NCI-H524 treated with DMSO at 0.1 percent for 48 hours (cell line): ENCODE data around the gene ZDHHC18.
"Not testable (repeated sequence)": the region's sequence is repeated elsewhere in the genome, so short reads cannot be mapped to it uniquely, and the experiment has no call there.

Experiments
- DNase-seq: peaks from one replicate; lab custom pipeline; 2025; lab: John Stamatoyannopoulos, UW

Gene ZDHHC18

DNA sequence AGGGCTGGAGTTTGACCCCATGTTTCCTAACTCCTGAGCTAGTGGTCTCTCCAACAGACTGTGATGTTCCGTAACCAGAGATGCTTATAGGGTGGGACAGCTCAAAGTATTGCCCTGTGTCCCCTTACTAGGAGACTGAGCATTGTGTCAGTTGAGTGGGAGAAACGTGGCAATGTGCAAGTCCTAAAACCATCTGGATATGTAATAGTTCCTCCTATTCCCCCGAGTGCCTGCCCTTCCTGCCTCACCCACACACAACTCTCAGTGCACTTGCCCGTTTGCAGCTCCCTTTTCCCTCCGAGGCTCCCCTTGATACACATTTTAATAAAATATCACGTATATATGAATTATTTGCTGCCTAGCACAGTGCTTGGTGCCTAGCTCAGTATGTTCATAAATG lies 35.3 kb upstream of the ZDHHC18 start:
- no peak for DNase-seq

DNA sequence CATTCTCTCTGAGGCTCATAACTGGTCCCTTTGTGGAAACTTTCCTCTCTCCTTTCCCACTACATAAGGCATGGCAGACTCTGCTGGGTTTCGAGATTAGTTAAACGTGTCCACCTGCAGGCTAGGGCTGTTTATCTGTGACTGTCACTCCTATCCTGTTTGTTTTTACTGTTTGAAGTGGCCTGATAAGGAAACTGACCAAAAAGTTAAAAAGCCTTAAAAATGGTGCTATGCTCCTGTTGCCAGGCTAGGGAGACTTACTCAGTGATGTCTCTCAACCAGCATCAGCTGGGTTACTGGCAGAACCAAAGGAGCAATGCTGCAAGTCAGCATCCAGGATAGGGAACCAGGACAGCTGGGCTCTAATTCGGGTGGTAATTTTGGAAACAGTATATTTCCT lies 34.9 kb upstream of the ZDHHC18 start:
- DNase-seq: no peak

DNA sequence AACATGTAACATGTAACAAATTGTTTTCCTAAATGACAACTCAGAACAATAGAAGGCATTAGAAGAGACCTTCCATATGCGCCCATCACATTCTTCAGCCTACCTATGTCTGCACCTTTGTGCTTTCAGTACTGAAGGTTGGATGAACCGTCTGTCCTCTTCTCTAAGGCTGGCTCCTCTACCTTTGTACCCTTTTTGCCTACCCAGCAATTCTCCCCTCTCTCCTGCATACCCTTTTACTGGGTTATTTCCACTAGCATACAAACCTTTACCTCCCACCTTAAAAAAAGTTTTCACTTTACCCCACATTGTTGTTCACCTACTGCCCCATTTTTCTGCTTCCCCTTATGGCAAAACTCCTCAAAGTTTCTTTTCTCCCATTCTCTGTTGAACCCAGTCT lies 33.6 kb upstream of the ZDHHC18 start:
- no peak for DNase-seq

DNA sequence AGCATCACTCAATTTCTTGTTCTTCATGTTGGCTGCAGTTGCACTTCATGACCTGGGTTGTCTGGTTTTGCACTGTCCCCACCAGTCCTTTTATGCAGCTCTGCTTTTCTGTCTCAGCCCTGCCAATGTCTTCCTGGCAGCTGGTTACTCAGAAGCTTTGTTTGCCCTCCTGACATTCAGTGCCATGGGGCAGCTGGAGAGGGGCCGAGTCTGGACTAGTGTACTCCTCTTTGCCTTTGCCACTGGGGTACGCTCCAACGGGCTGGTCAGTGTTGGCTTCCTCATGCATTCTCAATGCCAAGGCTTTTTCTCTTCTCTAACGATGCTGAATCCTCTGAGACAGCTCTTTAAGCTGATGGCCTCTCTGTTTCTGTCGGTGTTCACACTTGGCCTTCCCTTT lies 32.1 kb upstream of the ZDHHC18 start:
- DNase-seq: no peak

DNA sequence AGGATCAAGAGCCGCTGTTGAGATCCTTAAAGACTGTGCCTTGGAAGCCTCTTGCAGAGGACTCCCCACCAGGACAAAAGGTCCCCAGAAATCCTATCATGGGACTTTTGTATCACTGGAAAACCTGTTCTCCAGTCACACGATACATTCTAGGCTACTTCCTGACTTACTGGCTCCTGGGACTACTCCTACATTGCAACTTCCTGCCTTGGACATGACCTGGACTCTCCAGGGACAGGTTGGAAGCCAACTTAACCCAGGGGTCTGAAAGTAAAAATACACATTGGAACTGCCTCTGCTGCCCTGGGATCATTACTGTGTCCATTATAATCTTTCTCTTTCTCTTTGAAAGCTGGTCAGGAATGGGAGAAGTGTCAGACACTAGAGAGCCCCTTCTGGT lies 28.9 kb upstream of the ZDHHC18 start:
- DNase-seq: no peak

DNA sequence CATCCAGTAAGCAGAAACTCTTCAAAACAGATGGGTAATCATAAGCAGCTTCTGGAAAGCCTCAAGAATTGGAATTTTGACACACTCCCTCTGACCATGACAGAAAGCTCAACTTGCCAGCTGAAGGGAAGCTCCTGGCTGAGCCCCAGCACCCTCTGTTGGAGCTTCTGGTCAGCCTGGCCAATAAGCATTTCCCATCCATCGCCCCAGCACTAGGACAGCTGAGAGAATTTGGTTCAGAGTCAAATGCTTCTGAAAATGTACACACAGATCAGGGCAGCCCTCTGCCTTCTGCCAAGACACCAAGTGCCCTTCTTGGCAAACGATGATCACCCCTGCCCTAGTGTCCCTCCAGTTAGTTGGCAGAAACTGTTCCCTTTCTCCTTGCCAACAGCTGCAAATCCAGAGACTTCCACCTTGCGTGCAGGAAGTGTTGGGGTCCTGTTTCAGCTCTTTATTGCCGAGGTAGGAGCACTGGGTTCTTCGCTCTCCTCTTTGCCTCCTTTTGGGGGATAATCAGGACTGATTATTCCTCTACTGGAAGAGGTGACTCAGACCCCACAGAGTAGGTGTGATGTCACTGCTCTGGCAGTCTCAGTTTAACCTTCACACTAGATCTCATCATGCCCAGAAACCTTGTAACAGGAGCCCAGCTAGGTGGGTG lies 26.9 kb upstream of the ZDHHC18 start:
- DNase-seq: no peak

DNA sequence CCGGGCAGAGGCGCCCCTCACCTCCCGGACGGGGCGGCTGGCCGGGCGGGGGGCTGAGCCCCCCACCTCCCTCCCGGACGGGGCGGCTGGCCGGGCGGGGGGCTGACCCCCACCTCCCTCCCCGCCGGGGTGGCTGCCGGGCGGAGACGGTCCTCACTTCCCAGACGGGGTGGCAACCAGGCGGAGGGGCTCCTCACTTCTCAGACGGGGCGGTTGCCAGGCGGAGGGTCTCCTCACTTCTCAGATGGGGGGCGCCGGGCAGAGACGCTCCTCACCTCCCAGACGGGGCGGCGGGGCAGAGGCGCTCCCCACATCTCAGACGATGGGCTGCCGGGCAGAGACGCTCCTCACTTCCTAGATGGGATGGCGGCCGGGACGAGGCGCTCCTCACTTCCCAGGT lies 22.6 kb upstream of the ZDHHC18 start:
- not testable (repeated sequence) for DNase-seq

DNA sequence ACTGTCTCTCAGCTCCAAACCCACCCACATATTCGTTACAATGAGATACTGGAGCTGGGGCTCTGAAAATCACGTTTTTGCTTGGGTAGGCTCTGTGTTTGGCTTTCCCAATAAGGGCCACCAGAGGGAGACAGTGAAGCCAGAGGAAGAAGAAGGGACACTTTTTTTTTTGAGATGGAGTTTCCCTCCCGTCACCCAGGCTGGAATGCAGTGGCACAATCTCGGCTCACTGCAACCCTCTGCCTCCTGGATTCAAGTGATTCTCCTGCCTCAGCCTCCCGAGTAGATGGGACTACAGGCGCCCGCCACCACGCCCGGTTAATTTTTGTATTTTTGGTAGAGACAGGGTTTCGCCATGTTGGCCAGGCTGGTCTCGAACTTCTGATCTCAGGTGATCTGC lies 16.4 kb upstream of the ZDHHC18 start:
- not testable (repeated sequence) for DNase-seq

DNA sequence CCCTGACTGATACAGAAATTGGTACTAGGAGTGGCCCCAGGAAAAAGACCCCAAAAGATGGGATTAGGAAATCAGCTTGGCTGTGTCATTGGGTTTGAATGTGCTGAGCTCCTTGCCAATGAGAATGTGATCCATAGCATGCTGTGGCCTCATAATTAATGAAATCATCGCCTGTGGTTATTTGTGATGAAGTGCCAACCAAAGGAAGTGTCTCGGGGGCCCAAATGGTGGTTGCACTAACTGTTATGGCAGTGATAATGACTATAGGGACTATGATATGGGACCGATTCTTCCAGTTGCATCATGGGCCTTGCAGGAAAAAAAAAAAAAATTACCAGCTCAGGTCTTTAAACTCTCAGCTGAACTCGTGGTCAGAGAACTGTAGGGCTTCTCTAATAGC lies 15.4 kb upstream of the ZDHHC18 start:
- no peak for DNase-seq

DNA sequence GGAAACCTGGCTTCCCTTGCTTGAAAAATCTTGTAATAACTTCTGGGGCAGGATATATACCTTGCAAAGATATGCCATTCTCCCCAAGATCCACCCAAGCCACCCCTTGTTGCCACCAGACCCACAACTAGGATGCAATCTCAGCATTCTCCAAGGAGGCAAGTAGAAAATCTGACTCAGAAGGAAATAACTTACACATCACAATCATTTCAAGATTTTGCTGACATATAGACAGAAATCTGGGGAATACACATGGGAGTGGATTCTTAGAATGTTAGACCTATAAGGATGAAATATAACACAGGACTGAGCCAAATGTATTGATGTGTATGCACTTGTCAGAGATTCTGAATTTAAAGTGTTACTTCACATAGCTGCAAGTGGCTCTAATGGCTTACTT lies 14.8 kb upstream of the ZDHHC18 start:
- DNase-seq: no peak

DNA sequence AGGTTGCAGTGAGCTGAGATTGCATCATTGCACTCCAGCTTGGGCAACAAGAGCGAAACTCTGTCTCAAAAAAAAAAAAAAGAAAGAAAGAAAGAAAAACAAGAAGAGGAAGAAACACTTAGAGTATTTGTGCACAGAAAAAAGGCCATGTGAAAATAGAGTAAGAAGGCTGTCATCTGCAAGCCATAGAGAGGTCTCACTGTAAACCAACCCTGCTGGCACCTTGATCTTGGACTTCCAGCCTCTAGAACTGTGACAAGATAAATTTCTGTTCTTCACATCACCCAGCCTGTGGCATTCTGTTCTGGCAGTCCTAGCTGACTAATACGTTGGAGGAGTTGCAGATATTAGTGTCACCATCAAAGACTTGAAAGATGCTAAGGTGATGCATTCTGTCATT lies 12.1 kb upstream of the ZDHHC18 start:
- no peak for DNase-seq

DNA sequence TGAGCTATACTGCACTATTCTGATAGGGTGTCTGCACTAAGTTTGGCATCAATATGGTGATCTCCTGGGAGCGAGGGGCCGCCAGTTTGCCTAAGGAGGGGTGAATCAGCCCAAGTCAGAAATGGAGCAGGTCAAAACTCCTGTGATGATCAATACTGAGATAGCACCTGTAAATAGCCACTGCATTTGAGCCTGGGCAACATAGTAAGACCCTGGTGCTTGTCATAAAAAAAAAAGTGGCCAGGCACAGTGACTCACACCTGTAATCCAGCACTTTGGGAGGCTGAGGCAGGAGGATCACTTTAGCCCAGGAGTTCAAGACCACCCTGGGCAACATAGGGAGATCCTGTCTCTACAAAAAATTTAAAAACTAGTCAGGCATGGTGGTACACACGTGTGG lies 11.6 kb upstream of the ZDHHC18 start:
- no peak for DNase-seq

DNA sequence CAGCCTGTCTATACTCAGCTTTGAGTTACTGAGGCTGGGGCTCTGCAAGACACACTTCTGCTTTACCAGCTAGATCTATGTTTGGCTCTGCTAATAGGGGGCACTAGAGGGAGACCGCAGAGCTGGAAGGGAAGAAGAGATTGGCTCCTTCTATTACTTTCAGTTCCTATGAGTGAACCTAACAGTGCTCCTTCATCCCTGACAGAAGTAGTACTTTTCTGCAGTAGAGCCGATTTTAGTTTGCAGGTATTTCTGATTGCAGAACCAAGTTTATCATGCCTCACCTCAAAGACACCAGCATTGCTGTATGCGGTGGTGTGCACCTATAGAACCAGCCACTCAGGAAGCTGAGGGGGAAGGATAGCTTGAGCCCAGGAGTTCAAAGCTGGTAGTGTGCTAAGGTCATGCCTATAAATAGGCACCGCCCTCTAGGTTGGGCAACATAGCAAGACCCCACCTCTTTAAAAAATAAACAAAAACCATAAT lies 5.7 kb upstream of the ZDHHC18 start:
- DNase-seq: no peak

DNA sequence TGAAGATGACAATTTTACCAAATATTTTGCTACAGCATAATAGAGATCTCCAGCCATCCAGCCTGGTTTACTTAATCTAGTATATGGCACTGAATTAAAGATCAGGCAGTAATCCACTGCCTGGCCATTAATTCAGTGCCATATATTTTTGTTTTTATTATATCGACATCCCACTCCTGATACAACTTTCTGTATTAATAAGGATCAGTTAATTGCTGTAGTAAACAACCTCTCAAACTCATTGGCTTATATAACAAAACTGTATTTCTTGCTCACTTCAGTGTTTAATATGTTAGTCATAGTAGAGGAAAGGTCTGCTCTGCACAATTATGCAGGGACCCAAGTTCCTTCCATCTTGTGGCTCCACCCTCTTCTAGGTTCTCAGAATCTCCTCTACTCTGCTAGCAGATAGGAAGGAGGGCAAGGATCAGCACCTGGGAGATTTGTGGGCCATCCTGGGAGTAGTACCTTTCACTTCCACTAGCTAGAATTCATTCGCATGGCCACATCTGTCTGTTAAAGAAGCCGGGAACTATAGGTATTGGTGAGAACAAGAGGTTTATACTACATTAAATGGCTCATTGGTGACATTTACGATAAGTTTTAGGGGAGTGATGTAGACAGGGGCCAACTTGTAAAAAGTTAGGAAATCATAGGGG lies 3.6 kb upstream of the ZDHHC18 start:
- DNase-seq: no peak

DNA sequence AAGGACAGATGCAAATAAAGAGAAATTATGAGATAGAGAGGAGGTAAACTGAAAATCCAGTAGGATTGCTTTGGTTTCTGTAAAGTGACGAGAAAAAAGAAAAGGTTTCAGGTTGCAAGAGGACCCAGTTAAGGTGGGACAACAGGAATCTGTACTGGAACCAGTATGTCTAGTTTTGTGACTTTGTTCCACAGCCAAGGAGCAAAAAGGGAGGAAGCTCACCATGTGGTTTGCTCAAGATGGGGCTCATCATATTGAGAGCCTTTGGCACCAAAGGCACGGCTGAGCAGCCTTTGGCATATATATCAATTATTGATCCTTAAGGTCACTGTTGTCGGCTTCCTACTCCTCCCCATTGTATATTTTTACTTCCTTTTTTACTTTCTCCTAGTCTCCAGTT lies 1.8 kb upstream of the ZDHHC18 start:
- DNase-seq: no peak

DNA sequence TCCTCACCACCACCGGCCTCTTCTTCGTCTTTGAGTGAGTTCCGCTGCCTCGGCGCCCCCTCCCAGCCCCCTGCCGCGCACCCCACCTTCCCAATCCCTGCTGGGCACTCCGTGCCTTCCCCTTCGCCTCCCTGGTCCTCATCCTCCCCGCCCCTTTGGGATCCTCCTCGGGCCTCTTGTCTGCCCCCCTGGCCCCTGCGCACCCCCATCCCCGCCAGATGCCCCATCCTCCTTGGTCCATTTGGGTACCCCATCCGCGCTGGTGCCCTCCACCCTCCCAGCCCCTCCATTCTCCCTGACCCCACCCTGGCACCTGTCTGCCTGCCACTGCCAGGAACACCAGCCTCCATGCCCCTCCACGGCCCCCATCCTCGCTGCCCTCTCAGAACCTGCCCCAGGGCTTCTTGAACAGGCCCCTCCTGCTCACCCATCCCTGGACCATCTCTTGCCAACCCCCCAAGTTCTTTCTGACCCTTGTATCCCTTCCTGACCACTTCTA lies 667 bp downstream of the ZDHHC18 start:
- no peak for DNase-seq

DNA sequence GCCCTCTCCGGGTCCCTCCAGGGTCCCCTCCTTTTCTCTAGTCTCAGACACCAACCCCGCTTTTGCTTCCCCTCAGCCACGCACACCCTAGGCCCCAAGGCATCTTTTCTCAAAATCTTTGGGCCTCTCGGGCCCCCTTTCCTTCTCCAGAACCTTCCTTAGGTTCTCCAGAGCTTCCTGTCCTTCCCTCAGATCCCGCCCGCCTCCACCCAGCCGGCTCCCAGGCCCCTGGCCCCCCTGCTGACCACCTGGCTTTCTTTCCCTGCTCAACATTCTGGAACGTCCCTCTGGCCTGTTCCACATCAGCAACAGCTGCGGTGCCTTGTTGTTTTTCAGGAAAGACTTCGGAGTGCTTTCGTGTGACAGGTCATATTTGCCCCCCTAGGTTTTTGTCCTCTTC lies 1.2 kb downstream of the ZDHHC18 start:
- no peak for DNase-seq

DNA sequence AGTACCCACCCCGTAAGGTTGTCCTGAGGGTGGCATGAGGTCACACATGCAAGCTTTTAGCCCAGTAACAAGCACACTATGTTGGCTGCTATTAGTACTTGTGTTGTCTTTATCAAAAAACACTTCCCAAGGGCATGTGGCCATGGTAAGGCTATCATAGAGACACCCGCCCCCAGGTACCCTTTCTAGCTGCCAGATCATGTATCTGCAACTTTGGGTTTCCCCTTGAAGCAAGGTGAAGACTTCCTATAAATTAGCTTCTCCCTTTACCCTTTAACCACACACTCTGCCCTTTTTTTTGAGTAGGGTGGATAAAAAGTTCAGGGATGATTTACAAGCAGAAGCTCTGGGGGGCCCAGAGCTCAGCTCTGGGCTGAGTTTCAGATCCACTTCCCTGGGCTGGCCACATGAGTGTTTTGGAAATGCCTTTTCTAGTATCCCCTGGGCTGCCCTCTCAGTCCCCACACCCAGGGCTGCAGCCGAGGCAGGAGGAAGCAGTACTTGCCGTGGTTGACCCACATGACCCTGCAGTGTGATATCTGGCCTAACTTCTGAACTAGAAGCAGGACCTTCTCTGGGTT lies 2.0 kb downstream of the ZDHHC18 start:
- DNase-seq: no peak

DNA sequence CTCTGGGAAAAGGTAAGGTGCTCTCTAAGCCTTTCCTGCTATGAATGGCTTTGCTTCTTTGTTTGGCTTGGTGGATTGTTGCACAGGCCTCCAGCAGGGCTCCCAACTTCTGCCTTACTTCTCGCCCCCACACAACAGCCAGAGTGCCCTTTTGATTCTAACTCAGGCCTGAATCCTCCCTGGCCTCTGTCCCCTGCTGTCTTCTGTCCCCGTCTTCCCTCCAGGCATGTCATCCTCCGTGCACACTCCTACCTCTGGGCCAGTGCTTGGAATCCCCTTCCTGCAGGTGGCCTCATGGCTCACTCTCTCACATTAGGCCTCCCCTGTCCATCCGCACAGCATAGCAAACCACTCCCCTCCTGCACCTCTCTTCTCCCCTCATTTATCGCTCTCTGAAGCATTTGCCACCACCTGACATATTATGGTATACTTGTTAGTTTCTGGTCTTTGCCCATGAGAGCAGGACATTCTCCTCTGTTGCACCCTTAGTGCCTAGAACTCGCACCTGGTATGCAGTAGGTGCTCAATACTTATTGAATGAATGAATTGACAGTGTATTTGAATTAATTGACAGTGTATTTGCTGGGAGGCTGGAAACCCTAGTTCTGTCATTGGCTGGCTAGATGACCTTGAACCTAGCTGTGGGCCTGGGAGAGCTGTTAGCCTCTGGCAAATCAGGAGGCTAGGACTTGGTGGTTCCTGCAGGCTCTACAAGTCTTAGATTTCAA lies 2.9 kb downstream of the ZDHHC18 start:
- no peak for DNase-seq

DNA sequence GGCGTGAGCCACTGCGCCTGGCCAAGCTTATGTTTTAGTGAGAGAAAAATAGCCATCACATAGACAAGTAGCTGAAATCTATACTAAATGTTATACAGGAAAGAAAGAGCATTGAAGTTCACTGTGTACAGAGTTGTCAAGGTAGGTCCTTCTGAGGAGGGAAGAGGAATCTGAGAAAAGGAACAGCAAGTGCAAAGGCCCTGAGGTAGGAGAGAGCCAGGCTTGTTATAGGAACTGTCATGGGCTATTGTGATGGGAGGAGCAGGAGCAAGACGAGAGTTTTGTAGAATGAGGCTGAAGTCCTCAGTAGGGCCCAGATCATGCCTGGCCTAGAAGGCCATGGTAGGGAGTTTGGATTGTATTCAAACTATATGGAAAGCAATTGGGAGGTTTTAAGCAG lies 4.6 kb downstream of the ZDHHC18 start:
- DNase-seq: no peak

DNA sequence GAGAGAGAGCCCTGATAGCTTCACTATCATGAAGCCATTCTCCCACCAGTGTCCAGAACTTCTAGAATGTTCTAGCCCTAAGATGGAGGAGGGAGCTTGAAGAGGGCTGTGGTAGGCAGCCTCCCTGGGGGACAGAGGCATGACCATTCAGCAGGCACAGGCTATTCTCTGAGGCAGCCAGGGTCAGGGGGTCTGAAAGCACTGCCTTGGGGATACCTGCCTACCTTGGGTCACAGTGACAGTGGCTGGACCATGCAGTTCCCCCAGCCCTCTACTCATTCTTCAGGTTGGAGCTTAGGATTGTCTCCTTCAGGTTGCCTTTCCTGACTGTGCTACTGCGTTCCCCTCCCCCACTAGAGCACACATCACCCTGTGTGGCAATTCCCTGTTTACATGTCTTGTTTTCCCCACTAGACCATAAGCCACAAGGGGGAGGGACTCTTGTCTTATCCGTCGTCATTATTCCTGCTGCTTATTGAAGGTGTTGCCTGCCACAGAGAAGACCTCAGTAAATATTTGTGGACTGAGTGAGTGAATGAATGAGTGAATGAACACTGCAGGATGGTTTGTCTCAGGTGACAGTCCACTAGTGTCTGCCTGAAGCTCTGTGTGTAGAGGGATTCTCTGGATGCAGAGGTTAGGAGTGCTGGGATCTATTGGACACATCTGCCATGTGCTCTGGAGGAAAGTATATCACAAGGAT lies 5.2 kb downstream of the ZDHHC18 start:
- no peak for DNase-seq
